ENCODE measurements around the gene DISP1. TPM values are rescaled to one million over a fixed set of nuclear protein-coding genes. Genes with fewer than 3 reads are reported as not detected.
"Not testable (repeated sequence)": the region's sequence is repeated elsewhere in the genome, so short reads cannot be mapped to it uniquely, and the experiment has no call there.

DISP1 gene
- total RNA-seq, 1 donor from 2014 or later: 22.9 TPM

- no peaks in the 10 kb centered on the region for H3K27me3 ChIP-seq
- no peak overlapping the region for H3K4me3 ChIP-seq
- H3K36me3 ChIP-seq: no peaks in the 10 kb centered on the region
- no peak overlapping the region for H3K27ac ChIP-seq
- intact Hi-C loops (cut with DNase I): no loop called here
- TF ChIP-seq, protein P1, sequence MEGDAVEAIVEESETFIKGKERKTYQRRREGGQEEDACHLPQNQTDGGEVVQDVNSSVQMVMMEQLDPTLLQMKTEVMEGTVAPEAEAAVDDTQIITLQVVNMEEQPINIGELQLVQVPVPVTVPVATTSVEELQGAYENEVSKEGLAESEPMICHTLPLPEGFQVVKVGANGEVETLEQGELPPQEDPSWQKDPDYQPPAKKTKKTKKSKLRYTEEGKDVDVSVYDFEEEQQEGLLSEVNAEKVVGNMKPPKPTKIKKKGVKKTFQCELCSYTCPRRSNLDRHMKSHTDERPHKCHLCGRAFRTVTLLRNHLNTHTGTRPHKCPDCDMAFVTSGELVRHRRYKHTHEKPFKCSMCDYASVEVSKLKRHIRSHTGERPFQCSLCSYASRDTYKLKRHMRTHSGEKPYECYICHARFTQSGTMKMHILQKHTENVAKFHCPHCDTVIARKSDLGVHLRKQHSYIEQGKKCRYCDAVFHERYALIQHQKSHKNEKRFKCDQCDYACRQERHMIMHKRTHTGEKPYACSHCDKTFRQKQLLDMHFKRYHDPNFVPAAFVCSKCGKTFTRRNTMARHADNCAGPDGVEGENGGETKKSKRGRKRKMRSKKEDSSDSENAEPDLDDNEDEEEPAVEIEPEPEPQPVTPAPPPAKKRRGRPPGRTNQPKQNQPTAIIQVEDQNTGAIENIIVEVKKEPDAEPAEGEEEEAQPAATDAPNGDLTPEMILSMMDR (IDR thresholded peaks at IDR 0.05): no peak
- H3K4me1 ChIP-seq: no peaks in the 10 kb centered on the region
- no peaks in the 10 kb centered on the region for H3K9me3 ChIP-seq
- DNase-seq (no peak), ATAC-seq (no peak)
Measured at GRCh38 chr1:222845763-222846162, 30.9 kb downstream of the DISP1 start.

GRCh38 chr1:222850550-222850949 lies 35.7 kb downstream of the DISP1 start:
- intact Hi-C loops (cut with DNase I); H3K27ac ChIP-seq; H3K4me3 ChIP-seq; H3K27me3 ChIP-seq; H3K4me1 ChIP-seq; H3K9me3 ChIP-seq; H3K36me3 ChIP-seq; ATAC-seq; DNase-seq: not testable (repeated sequence)

DNA sequence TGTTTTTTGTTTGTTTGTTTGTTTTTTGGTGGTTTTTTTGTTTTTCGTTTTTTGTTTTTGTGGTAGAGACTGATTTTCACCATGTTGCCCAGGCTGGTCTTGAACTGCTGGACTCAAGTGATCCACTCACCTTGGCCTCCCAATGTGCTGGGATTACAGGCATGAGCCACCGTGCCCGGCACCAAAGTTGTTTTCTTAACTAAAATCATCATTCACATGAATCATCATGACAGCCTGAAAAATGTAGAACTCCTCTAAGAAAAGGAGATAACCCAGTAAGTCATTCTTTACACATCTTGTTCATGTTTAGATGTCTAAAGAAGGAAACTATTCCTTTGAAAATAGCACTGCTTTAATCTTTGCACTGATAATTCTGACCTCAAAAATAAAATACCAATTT lies 37.5 kb downstream of the DISP1 start:
- TF ChIP-seq, protein P1 (IDR thresholded peaks at IDR 0.05): no peak
- intact Hi-C loops (cut with DNase I): no loop called here
- Histone ChIP-seq H3K27ac (no peak overlapping the region), H3K4me3 (no peak overlapping the region), H3K36me3 (no peaks in the 10 kb centered on the region), H3K4me1 (no peaks in the 10 kb centered on the region), H3K9me3 (no peaks in the 10 kb centered on the region), H3K27me3 (no peaks in the 10 kb centered on the region)
- no peak for ATAC-seq
- DNase-seq: no peak

DNA sequence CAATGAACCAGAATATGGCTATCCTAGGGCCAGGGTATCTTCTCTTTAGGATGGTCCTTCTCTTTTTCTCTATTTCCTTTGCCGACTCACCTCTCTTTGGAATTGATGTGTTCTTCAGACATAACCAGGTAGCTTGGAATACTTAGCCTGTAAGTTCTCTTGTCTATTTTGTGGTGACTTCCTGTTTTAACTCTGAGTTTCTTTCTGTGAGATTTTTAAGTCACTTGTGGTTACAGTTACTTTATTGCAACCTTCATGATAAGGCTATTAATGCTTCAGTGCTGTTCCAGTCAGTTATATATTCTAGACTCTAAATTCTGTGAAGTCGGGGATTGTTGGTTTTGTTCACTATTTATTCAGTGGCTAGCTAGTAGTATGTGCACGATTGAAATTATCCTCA lies 46.2 kb downstream of the DISP1 start:
- Histone ChIP-seq H3K9me3 (no peaks in the 10 kb centered on the region), H3K27me3 (no peaks in the 10 kb centered on the region), H3K36me3 (no peaks in the 10 kb centered on the region), H3K4me3 (no peak overlapping the region), H3K4me1 (no peaks in the 10 kb centered on the region), H3K27ac (no peak overlapping the region)
- intact Hi-C loops (cut with DNase I): no loop called here
- TF ChIP-seq, protein P1 (IDR thresholded peaks at IDR 0.05): no peak
- no peak for DNase-seq
- ATAC-seq: no peak

Other genes starting within 250 kb of the DISP1 start
- 7.1 TPM for gene TAF1A, start 225.1 kb upstream of the DISP1 start, total RNA-seq
- 69.1 TPM for gene MIA3, start 196.9 kb upstream of the DISP1 start, total RNA-seq
- gene AIDA, start 102.5 kb upstream of the DISP1 start, total RNA-seq: 91.3 TPM
- gene BROX, start 102.5 kb upstream of the DISP1 start, total RNA-seq: 44.2 TPM
- 0.20 TPM for gene FAM177B, start 77.8 kb upstream of the DISP1 start, total RNA-seq

Measured in upper lobe of right lung (tissue), 1 donor.